GM18517 (cell line): ENCODE data around the gene GPR78.
"Not testable (repeated sequence)": the region's sequence is repeated elsewhere in the genome, so short reads cannot be mapped to it uniquely, and the experiment has no call there.

Source experiments
- ATAC-seq: cut with Tn5 transposase; IDR thresholded peaks from one replicate; pipeline ENCODE4 v1.9.1; 2021; ENCODE audit warnings: mild to moderate bottlenecking, moderate library complexity; ENCODE audit not compliant: unreplicated experiment

GPR78 gene

GRCh38 chr4:8613421-8614364 lies 33.5 kb downstream of the GPR78 start:
- ATAC-seq = no peak

DNA sequence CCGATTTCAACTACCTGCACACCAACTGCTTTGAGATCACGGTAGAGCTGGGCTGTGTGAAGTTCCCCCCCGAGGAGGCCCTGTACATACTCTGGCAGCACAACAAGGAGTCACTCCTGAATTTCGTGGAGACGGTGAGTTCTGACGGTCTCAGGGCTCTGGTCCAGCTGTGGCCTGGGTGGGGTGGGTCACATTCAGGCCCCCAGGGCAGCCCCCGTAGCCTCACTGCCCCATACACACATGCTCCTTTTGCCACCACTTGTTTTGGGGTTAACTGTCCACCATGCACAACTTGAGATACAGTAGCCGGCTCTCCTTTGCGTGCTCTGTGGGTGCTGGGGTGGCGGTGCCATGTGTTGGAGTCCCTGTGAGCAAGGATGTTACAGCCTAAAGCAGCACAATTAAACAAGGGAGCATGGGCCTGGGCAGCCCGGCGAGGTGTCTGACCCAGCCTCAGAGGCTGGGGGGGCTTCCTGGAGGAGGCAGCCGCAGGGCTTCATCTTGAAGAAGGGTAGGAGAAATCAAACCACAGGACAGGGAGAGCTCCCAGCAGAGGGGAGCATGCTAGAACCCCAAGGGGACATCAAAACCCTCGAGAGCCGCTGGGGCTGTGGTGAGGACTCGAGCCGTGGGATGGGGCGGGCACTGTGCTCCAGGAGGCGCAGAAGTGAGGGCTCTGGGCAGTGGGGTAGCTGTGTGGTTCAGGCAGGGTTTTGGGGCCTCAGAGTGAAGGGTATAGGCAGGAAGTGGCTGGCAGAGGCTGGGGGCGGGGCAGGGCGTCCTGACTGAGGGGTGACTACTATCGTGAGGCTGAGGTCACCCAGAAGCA lies 34.4 kb downstream of the GPR78 start:
- ATAC-seq = no peak

DNA sequence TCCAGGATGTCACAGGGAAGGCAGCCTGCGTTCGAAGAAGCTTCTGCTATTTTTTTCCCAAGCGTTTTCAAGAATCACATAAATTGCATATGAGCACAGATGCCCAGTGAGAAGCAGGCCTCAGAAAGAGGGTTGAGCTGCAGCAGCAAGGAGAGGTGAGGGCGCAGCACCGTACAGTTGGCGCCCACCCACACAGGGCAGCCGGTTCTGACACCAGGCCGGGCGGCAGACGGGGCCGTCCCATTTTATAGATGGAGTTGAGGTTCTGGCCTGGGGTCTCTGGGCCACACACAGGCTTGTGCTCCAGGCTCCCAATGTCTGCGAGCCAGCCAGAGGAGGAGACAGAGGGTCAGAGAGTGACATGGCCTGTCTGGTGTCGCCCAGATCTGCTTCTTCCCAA lies 35.2 kb downstream of the GPR78 start:
- no peak for ATAC-seq

GRCh38 chr4:8615921-8616787 lies 36.0 kb downstream of the GPR78 start:
- ATAC-seq = no peak

DNA sequence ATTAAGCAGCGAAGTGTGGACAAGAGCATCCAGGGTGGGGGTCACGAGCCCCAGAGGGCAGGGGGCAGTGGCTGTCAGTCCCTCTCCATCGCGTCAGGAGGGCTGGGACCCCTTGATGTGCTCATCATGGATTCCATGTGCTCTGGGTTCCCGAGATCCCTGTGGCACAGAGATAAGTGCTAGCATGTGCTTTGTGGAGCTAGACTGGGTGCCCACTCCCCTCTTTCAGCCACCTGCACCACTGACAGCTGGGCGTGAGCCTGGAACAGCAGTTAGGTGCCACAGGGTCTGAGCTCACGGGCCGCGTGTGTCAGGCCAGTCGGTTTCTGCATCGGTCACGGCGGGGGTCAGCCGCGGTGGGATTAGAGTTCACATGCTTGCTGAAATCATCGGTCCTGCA lies 36.6 kb downstream of the GPR78 start:
- no peak for ATAC-seq

GRCh38 chr4:8617486-8618040 lies 37.4 kb downstream of the GPR78 start:
- ATAC-seq = no peak

DNA sequence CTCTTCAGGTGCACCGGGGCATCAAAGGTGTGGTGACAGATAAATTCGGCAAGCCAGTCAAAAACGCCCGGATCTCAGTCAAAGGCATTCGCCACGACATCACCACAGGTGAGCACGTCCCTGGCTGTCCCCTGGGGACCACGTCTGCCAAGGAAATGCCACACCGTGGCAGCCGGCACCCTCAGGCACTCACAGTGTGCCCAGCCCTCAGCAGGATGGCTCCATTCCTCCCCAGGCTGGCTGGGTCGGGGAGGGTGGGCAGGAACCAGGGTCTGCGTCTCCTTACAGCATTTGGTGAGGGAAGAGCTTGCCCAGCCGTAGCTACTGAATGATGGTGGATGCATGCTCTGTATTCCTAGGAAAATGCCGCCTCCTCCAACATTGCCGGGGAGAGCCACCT lies 38.2 kb downstream of the GPR78 start:
- ATAC-seq = no peak

DNA sequence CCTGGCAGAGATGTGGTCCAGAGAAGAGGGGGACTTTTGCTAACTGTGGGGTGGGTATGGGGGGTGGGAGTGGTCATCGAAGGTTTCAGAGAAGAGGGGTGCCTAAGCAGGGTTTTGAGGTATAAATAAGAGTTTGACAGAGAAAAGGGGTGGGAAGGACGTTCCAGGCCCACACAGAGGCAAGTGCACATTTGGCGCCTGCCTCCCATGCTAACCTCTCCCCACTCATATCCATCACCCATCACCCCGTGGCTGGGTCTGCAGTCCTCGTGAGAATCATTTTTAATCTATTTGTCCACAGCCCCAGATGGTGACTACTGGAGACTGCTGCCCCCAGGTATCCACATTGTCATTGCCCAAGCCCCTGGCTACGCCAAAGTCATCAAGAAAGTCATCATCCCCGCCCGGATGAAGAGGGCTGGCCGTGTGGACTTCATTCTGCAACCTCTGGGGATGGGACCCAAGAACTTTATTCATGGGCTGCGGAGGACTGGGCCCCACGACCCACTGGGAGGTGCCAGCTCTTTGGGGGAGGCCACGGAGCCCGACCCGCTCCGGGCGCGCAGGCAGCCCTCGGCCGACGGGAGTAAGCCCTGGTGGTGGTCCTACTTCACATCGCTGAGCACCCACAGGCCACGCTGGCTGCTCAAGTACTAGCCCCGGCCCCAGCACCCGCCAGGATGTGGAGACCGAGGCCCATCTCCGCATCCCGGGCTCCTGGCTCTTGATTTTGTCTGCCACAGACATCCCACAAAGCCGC lies 38.9 kb downstream of the GPR78 start:
- no peak for ATAC-seq

GRCh38 chr4:8621135-8621534 lies 40.9 kb downstream of the GPR78 start:
- not testable (repeated sequence) for ATAC-seq

DNA sequence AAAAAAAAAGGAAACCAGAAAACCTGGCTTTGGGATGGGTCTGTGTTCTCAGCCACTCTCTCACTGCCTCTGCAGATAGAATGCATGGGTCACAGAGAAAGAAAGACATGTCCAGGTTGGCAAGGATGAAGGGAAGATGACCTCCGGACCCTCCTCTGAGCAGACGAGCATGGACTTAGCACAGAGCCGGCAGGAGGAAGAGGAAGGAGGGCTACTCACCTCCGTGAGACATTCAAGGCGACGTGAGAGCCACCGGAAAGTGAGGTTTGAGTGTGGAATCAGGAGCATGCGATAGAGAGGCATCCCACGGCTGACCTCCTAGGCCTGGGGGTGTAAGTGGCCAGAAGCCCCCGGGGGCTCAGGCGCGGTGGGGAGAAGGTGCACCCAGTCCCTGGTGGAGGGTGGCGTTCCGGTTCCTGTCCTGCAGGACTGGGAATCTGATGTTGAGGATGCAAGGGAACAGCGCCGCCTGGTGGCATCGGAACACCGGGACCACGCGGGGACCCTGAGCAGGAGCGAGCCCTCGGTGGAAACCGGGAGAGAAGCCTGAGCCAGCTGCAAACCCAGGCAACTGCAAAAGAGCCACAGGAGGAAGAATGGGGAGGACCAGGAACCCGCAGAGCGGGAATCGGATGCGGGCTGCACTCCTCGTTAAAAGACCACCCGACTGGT lies 44.5 kb downstream of the GPR78 start:
- ATAC-seq = not testable (repeated sequence)

DNA sequence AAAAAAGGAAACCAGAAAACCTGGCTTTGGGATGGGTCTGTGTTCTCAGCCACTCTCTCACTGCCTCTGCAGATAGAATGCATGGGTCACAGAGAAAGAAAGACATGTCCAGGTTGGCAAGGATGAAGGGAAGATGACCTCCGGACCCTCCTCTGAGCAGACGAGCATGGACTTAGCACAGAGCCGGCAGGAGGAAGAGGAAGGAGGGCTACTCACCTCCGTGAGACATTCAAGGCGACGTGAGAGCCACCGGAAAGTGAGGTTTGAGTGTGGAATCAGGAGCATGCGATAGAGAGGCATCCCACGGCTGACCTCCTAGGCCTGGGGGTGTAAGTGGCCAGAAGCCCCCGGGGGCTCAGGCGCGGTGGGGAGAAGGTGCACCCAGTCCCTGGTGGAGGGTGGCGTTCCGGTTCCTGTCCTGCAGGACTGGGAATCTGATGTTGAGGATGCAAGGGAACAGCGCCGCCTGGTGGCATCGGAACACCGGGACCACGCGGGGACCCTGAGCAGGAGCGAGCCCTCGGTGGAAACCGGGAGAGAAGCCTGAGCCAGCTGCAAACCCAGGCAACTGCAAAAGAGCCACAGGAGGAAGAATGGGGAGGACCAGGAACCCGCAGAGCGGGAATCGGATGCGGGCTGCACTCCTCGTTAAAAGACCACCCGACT lies 50.2 kb downstream of the GPR78 start:
- ATAC-seq = not testable (repeated sequence)

DNA sequence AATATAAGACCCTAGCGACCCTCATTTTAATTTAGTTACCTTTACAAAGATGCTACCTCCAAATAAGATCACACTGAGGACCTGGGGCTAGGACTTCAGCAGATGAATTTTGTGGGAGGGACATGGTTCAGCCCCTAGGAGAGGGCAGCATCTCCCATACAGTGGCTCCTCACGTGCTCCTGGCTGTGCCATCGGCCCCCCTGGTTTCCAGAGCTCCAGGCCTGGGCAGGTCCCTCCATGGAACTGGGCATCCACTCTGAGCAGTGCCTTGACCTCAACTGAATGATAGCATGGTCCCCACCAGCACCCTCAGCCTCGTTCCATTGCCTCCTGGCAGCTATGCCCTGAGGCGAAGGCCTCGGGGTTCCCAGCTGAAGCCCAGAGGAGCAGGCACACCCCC lies 51.7 kb downstream of the GPR78 start:
- not testable (repeated sequence) for ATAC-seq

DNA sequence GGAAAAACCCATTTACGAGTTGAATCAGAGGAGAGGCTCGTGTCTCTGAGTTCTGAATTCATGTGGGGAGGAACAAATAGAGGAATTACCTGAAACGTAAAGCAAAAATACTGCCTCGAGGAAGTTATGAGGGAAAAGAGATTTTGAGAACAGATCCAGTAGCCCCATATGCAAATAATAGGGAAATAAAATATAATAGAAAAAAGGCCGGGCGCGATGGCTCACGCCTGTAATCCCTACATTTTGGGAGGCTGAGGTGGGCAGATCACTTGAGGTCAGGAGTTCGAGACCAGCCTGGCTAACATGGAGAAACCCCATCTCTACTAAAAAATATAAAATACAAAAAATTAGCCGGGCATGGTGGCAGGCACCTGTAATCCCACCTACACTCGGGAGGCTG lies 54.6 kb downstream of the GPR78 start:
- not testable (repeated sequence) for ATAC-seq

DNA sequence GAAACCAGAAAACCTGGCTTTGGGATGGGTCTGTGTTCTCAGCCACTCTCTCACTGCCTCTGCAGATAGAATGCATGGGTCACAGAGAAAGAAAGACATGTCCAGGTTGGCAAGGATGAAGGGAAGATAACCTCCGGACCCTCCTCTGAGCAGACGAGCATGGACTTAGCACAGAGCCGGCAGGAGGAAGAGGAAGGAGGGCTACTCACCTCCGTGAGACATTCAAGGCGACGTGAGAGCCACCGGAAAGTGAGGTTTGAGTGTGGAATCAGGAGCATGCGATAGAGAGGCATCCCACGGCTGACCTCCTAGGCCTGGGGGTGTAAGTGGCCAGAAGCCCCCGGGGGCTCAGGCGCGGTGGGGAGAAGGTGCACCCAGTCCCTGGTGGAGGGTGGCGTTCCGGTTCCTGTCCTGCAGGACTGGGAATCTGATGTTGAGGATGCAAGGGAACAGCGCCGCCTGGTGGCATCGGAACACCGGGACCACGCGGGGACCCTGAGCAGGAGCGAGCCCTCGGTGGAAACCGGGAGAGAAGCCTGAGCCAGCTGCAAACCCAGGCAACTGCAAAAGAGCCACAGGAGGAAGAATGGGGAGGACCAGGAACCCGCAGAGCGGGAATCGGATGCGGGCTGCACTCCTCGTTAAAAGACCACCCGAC lies 55.8 kb downstream of the GPR78 start:
- not testable (repeated sequence) for ATAC-seq
